Activated naive CD4-positive, alpha-beta T cell treated with anti-CD3 and anti-CD28 coated beads, Interleukin-2, amount 10 ng/mL, durations not matched to agents 7 days and 5 days (primary cell): ENCODE measurements around the gene SMIM17.

Experiments
- CTCF ChIA-PET: fragments of 350-600 bp; sonication (Branson Sonifier 250); formaldehyde crosslinking; loops from one replicate; lab custom pipeline; 2021; ENCODE audit warnings: antibody characterized with exemption; lab: Charles Lee
- DNase-seq: peaks from one replicate; pipeline ENCODE4 v3.0.0-alpha.2; 2020
- H3K27ac Mint-ChIP-seq: one replicate; pipeline ENCODE4 v1.8.0; 2021; ENCODE audit warnings: mild to moderate bottlenecking, moderate library complexity, mixed read lengths
- H3K27me3 Mint-ChIP-seq: one replicate; pipeline ENCODE4 v1.8.0; 2021; ENCODE audit warnings: mild to moderate bottlenecking, mixed read lengths
- H3K36me3 Mint-ChIP-seq: one replicate; pipeline ENCODE4 v1.8.0; 2021; ENCODE audit warnings: mixed read lengths
- H3K4me1 Mint-ChIP-seq: one replicate; pipeline ENCODE4 v1.8.0; 2021; ENCODE audit warnings: mixed read lengths
- H3K4me3 Mint-ChIP-seq: one replicate; pipeline ENCODE4 v1.8.0; 2021; ENCODE audit warnings: mild to moderate bottlenecking, moderate library complexity, mixed read lengths
- H3K9me3 Mint-ChIP-seq: one replicate; pipeline ENCODE4 v1.8.0; 2021; ENCODE audit warnings: mixed read lengths

The SMIM17 gene

GRCh38 chr19:56622374-56622773 is 20.6 kb upstream of the SMIM17 start:
- Mint-ChIP-seq H3K4me3 (no peak overlapping the region), H3K9me3 (peaks cover 63% of the 10 kb centered on the region), H3K4me1 (no peaks in the 10 kb centered on the region), H3K27ac (no peak overlapping the region), H3K27me3 (no peaks in the 10 kb centered on the region), H3K36me3 (peaks cover 51% of the 10 kb centered on the region)
- CTCF ChIA-PET: no interaction called here
- DNase-seq: no peak

GRCh38 chr19:56623006-56623405 is 20.0 kb upstream of the SMIM17 start:
- Mint-ChIP-seq H3K27me3 (no peaks in the 10 kb centered on the region), H3K4me1 (no peaks in the 10 kb centered on the region), H3K9me3 (peaks cover 63% of the 10 kb centered on the region), H3K4me3 (no peak overlapping the region), H3K36me3 (peaks cover 46% of the 10 kb centered on the region), H3K27ac (no peak overlapping the region)
- CTCF ChIA-PET: no interaction called here
- no peak for DNase-seq

GRCh38 chr19:56625708-56626107 is 17.3 kb upstream of the SMIM17 start:
- CTCF ChIA-PET: no interaction called here
- H3K27ac Mint-ChIP-seq: peak overlapping the region; percentile 65
- H3K36me3 Mint-ChIP-seq: peaks cover 30% of the 10 kb centered on the region
- no peaks in the 10 kb centered on the region for H3K4me1 Mint-ChIP-seq
- no peak overlapping the region for H3K4me3 Mint-ChIP-seq
- no peak for DNase-seq
- H3K9me3 Mint-ChIP-seq: peaks cover 63% of the 10 kb centered on the region
- H3K27me3 Mint-ChIP-seq: no peaks in the 10 kb centered on the region

- no peak overlapping the region for H3K4me3 Mint-ChIP-seq
- DNase-seq: no peak
- CTCF ChIA-PET: no interaction called here
- H3K27ac Mint-ChIP-seq: no peak overlapping the region
- no peaks in the 10 kb centered on the region for H3K27me3 Mint-ChIP-seq
- peaks cover 68% of the 10 kb centered on the region for H3K9me3 Mint-ChIP-seq
- no peaks in the 10 kb centered on the region for H3K4me1 Mint-ChIP-seq
- no peaks in the 10 kb centered on the region for H3K36me3 Mint-ChIP-seq
Observed at GRCh38 chr19:56633021-56633420, 9.9 kb upstream of the SMIM17 start.

GRCh38 chr19:56637976-56638555 is 4.9 kb upstream of the SMIM17 start:
- H3K4me1 Mint-ChIP-seq: no peaks in the 10 kb centered on the region
- CTCF ChIA-PET: no interaction called here
- H3K36me3 Mint-ChIP-seq: no peaks in the 10 kb centered on the region
- H3K9me3 Mint-ChIP-seq: peaks cover 53% of the 10 kb centered on the region
- no peak overlapping the region for H3K4me3 Mint-ChIP-seq
- H3K27me3 Mint-ChIP-seq: no peaks in the 10 kb centered on the region
- H3K27ac Mint-ChIP-seq: no peak overlapping the region
- peak; percentile 78 for DNase-seq

- Mint-ChIP-seq H3K27ac (no peak overlapping the region), H3K27me3 (no peaks in the 10 kb centered on the region), H3K4me3 (no peak overlapping the region), H3K36me3 (peaks cover 2% of the 10 kb centered on the region), H3K4me1 (no peaks in the 10 kb centered on the region), H3K9me3 (peaks cover 49% of the 10 kb centered on the region)
- CTCF ChIA-PET: no interaction called here
- no peak for DNase-seq
Observed at GRCh38 chr19:56639217-56639616, 3.7 kb upstream of the SMIM17 start.

GRCh38 chr19:56643460-56643955 is 549 bp downstream of the SMIM17 start:
- H3K9me3 Mint-ChIP-seq: peaks cover 50% of the 10 kb centered on the region
- DNase-seq: no peak
- CTCF ChIA-PET: no interaction called here
- peaks cover 2% of the 10 kb centered on the region for H3K36me3 Mint-ChIP-seq
- no peak overlapping the region for H3K27ac Mint-ChIP-seq
- H3K27me3 Mint-ChIP-seq: no peaks in the 10 kb centered on the region
- H3K4me3 Mint-ChIP-seq: no peak overlapping the region
- H3K4me1 Mint-ChIP-seq: no peaks in the 10 kb centered on the region

GRCh38 chr19:56654151-56654550 is 11.2 kb downstream of the SMIM17 start:
- DNase-seq: no peak
- CTCF ChIA-PET: no interaction called here
- no peak overlapping the region for H3K27ac Mint-ChIP-seq
- H3K4me3 Mint-ChIP-seq: no peak overlapping the region
- H3K4me1 Mint-ChIP-seq: no peaks in the 10 kb centered on the region
- H3K36me3 Mint-ChIP-seq: no peaks in the 10 kb centered on the region
- peaks cover 57% of the 10 kb centered on the region for H3K9me3 Mint-ChIP-seq
- H3K27me3 Mint-ChIP-seq: no peaks in the 10 kb centered on the region

- DNase-seq: no peak
- CTCF ChIA-PET: no interaction called here
- Mint-ChIP-seq H3K27ac (no peak overlapping the region), H3K36me3 (peaks cover 4% of the 10 kb centered on the region), H3K9me3 (peaks cover 53% of the 10 kb centered on the region), H3K27me3 (no peaks in the 10 kb centered on the region), H3K4me1 (no peaks in the 10 kb centered on the region), H3K4me3 (no peak overlapping the region)
Observed at GRCh38 chr19:56660381-56661107, 17.6 kb downstream of the SMIM17 start.

GRCh38 chr19:56661248-56661647 is 18.3 kb downstream of the SMIM17 start:
- CTCF ChIA-PET: no interaction called here
- no peak for DNase-seq
- Mint-ChIP-seq H3K36me3 (peaks cover 4% of the 10 kb centered on the region), H3K27ac (no peak overlapping the region), H3K9me3 (peaks cover 53% of the 10 kb centered on the region), H3K4me3 (no peak overlapping the region), H3K27me3 (no peaks in the 10 kb centered on the region), H3K4me1 (no peaks in the 10 kb centered on the region)

- H3K27me3 Mint-ChIP-seq: no peaks in the 10 kb centered on the region
- no peak overlapping the region for H3K4me3 Mint-ChIP-seq
- H3K36me3 Mint-ChIP-seq: peaks cover 4% of the 10 kb centered on the region
- no peak for DNase-seq
- H3K9me3 Mint-ChIP-seq: peaks cover 59% of the 10 kb centered on the region
- no peaks in the 10 kb centered on the region for H3K4me1 Mint-ChIP-seq
- CTCF ChIA-PET: no interaction called here
- H3K27ac Mint-ChIP-seq: no peak overlapping the region
Observed at GRCh38 chr19:56663931-56664500, 21.1 kb downstream of the SMIM17 start.

- H3K36me3 Mint-ChIP-seq: peaks cover 4% of the 10 kb centered on the region
- no peaks in the 10 kb centered on the region for H3K4me1 Mint-ChIP-seq
- H3K4me3 Mint-ChIP-seq: no peak overlapping the region
- CTCF ChIA-PET: no interaction called here
- peaks cover 57% of the 10 kb centered on the region for H3K9me3 Mint-ChIP-seq
- DNase-seq: no peak
- no peaks in the 10 kb centered on the region for H3K27me3 Mint-ChIP-seq
- no peak overlapping the region for H3K27ac Mint-ChIP-seq
Observed at GRCh38 chr19:56664511-56664910, 21.6 kb downstream of the SMIM17 start.

- H3K36me3 Mint-ChIP-seq: peaks cover 2% of the 10 kb centered on the region
- no peak overlapping the region for H3K27ac Mint-ChIP-seq
- CTCF ChIA-PET: no interaction called here
- H3K9me3 Mint-ChIP-seq: peaks cover 52% of the 10 kb centered on the region
- DNase-seq: no peak
- no peak overlapping the region for H3K4me3 Mint-ChIP-seq
- peaks cover 8% of the 10 kb centered on the region for H3K4me1 Mint-ChIP-seq
- no peaks in the 10 kb centered on the region for H3K27me3 Mint-ChIP-seq
Observed at GRCh38 chr19:56667311-56667870, 24.4 kb downstream of the SMIM17 start.

GRCh38 chr19:56668676-56669075 is 25.7 kb downstream of the SMIM17 start:
- CTCF ChIA-PET: no interaction called here
- no peak for DNase-seq
- Mint-ChIP-seq H3K36me3 (peaks cover 2% of the 10 kb centered on the region), H3K9me3 (peaks cover 50% of the 10 kb centered on the region), H3K27ac (no peak overlapping the region), H3K27me3 (no peaks in the 10 kb centered on the region), H3K4me1 (peaks cover 8% of the 10 kb centered on the region), H3K4me3 (no peak overlapping the region)
